Testis (tissue), 2 donors: ENCODE measurements around the gene SEC24A.

Source experiments
- POLR2A ChIP-seq: fragments of 450-650 bp; IDR thresholded peaks from one replicate; pipeline ENCODE4 v1.6.1; 2017; ENCODE audit warnings: antibody characterized with exemption, mild to moderate bottlenecking, moderate library complexity
- TF ChIP-seq, protein P1 (sequence below), 3 experiments: fragments of 450-650 bp in 2 of 3; fragments of 200-600 bp in 1 of 3; sonication (generic) in 1 of 3; IDR thresholded peaks; one replicate each; pipeline ENCODE4 v1.5.1; 2016 to 2019; ENCODE audit warnings: antibody characterized with exemption in 3 of 3, mild to moderate bottlenecking in 2 of 3, moderate library complexity in 1 of 3

DNA sequence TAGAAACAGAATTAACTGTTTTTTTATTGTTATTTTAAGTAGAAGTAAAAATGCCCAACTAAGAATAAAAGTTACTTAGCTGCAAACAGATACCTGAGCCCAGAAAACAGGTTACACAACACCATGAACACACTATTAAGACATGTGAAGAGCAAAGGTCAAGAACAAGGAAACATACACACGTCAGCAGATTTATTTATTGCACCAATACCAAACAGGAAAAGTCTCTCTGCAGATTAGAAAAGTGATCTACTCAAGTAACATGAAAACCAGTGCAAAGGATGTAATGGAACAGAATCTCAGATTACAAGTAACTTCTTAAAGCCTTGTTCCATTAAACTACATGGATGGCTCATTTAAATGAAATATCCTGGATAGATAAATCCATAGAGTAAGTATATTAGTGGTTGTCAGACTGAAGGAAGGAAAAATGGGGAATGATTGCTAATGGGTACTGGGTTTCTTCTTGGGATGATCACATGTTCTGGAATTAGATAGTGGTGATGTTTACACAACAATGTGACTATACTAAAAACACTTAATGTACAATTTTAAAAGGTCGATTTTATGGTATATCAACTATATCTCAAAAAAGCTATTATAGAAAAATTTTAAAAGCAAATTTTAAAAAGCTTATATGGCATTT is 22.1 kb upstream of the SEC24A start:
- TF ChIP-seq, protein P1, sequence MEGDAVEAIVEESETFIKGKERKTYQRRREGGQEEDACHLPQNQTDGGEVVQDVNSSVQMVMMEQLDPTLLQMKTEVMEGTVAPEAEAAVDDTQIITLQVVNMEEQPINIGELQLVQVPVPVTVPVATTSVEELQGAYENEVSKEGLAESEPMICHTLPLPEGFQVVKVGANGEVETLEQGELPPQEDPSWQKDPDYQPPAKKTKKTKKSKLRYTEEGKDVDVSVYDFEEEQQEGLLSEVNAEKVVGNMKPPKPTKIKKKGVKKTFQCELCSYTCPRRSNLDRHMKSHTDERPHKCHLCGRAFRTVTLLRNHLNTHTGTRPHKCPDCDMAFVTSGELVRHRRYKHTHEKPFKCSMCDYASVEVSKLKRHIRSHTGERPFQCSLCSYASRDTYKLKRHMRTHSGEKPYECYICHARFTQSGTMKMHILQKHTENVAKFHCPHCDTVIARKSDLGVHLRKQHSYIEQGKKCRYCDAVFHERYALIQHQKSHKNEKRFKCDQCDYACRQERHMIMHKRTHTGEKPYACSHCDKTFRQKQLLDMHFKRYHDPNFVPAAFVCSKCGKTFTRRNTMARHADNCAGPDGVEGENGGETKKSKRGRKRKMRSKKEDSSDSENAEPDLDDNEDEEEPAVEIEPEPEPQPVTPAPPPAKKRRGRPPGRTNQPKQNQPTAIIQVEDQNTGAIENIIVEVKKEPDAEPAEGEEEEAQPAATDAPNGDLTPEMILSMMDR (IDR thresholded peaks at IDR 0.05) = no peak
- no peak for TF ChIP-seq POLR2A
